ENCODE data around the gene CRTAP.
"Not testable (repeated sequence)": the region's sequence is repeated elsewhere in the genome, so short reads cannot be mapped to it uniquely, and the experiment has no call there.

Gene CRTAP

DNA sequence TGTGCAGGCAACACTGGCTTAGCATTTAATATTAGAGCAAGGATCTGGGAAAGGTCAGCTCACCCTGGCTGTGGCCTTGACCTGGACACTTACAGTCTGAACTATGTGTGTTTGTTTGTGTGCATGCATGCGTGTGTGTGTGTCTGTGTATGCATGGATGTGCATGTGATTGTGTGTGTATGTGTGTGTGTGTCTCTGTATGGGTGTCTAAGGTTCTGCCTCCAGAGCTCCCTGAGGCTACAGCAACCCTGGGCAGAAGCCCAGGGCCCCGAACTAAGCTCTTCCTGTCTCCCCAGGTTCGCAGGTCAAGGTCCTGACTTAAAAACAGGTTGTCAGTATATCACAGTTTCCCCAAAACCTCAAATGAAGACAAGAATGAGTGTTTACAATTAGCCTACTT is 53.5 kb downstream of the CRTAP start:
- no peak overlapping the region for H3K4me3 ChIP-seq (ENCODE audit: low read length)
- no peak for DNase-seq (ENCODE audit: low read depth, low spot score)

DNA sequence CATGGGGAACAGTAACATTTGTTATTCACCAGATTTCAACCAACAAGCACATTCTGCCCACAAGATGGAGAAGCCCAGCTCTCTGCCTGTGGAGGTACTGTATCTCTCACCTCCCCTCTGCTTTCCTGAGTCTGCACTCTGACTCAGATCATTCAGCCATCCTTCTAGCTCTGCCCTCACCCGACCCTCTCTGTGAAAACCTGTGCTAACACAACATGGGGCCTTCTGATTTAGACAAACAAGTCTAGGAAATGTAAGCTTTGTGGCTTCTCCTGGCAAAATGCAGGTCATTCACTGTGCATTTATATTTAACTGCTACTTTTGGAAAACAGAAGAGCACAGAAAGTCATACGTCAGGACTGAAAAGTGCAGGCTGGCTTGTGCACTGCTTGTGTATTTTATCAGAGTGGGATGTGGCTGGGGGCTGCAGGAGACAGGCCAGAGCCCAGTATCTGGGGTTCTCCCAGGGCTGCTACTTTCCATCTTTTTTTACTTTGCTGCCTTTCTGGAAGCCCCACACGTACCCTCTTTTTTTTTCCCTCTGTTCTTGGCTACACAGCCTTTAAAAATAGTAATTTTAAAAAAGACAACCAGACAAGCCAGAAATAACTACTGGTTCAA is 54.0 kb downstream of the CRTAP start:
- no peak for DNase-seq (ENCODE audit: low read depth, low spot score)
- no peak overlapping the region for H3K4me3 ChIP-seq (ENCODE audit: low read length)

DNA sequence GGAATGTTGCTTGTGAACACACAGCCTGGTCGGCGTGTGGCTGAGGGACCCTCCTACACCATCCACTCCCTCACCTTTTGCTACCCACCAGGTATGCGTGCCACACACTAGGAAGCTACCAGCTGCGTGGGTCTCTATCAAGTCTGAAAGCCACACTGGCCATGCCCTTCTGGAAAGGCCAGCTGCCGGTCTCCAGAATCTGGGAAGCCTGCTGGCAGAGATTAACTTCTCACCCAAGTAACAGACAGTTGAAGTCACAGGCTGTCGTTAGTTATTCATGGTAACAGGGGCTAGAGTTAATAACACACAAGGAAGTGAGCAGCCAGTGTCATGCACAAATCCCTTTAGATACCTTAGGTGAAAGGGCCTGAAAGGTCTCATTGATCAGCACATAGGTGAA is 56.7 kb downstream of the CRTAP start:
- no peak overlapping the region for H3K4me3 ChIP-seq (ENCODE audit: low read length)
- no peak for DNase-seq (ENCODE audit: low read depth, low spot score)

DNA sequence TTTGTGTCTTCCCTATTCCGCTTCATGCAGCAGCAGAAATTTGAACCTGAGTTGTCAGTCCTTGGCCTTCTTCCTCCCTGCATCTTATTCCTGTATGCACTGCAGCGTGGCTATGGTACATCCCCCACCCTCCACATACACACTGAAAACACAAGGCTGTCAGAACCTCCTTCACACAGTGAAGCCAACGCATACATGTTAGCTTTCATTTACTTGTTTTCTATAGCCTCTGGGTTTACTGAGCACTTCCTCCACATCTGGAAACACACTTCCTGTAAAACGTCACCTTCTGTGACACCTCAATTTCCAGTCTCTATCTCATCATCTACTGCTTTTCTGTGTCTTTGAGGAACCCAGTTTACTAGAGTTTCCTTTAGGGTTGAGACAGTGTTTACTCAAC is 57.8 kb downstream of the CRTAP start:
- H3K4me3 ChIP-seq (ENCODE audit: low read length) = no peak overlapping the region
- peak; percentile 45 for DNase-seq (ENCODE audit: low read depth, low spot score)

DNA sequence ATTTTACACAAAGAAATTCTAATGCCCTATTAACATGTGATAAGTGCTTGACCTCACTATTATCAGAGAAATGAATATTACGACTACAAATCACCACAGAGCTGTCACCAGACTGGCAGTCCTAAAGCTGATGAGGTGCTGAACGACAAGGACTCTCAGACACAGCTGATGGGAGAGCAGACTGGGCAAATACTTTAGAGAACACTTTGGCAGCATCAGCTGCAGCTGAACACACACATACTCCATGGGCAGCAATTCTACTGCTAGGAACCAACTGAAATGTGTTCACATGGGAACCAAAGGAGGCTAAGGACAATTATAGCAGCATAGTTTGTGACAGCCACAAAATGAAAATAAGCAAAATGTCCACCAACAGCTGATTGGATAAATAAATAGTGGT is 59.3 kb downstream of the CRTAP start:
- no peak for DNase-seq (ENCODE audit: low read depth, low spot score)
- H3K4me3 ChIP-seq (ENCODE audit: low read length) = no peak overlapping the region

GRCh38 chr3:33173672-33174071 is 59.9 kb downstream of the CRTAP start:
- DNase-seq (ENCODE audit: low read depth, low spot score) = no peak
- H3K4me3 ChIP-seq (ENCODE audit: low read length) = no peak overlapping the region

DNA sequence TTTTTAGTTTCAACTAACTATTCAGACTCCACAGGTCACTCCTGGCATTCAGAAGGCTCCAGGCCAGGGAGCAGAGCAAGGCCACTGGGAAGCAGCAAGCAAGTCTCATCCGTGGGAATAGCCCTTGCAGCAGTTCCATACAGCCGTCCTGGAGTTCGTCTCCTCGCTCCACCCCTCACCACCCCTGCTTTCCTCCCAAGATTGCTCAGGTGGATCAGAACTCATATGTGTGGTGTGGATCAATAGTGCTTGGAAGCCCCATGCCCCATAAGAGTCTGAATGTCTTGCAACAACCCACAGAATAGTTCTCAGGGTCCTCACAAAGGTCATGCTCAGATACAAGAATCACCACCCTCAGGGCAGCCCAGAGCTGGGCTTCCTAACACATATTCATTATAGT is 60.3 kb downstream of the CRTAP start:
- no peak overlapping the region for H3K4me3 ChIP-seq (ENCODE audit: low read length)
- no peak for DNase-seq (ENCODE audit: low read depth, low spot score)

- DNase-seq (ENCODE audit: low read depth, low spot score) = no peak
- no peak overlapping the region for H3K4me3 ChIP-seq (ENCODE audit: low read length)
These were observed 61.0 kb downstream of the CRTAP start for GRCh38 chr3:33174711-33175414.

GRCh38 chr3:33179132-33179531 is 65.3 kb downstream of the CRTAP start:
- H3K4me3 ChIP-seq (ENCODE audit: low read length) = no peak overlapping the region
- no peak for DNase-seq (ENCODE audit: low read depth, low spot score)

DNA sequence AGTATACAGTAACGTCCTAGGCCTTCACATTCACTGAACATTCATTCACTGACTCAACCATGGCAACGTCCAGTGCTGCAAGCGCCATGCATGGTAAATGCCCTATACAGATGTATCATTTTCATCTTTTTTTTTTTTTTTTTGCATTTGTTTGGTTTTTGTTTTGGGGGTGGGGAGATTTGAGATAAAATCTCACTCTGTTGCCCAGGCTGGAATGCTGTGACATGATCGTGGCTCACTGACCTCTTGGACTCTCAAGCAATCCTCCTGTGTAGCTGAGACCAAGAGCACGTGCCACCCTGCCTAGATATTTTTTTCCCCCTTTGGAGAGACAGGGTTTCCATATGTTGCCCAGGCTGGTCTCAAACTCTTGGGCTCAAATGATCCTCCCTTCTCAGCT is 67.4 kb downstream of the CRTAP start:
- H3K4me3 ChIP-seq (ENCODE audit: low read length) = no peak overlapping the region
- DNase-seq (ENCODE audit: low read depth, low spot score) = no peak

- H3K4me3 ChIP-seq (ENCODE audit: low read length); DNase-seq (ENCODE audit: low read depth, low spot score): not testable (repeated sequence)
These were observed 67.8 kb downstream of the CRTAP start for GRCh38 chr3:33181641-33182040.

GRCh38 chr3:33184863-33185262 is 71.0 kb downstream of the CRTAP start:
- no peak overlapping the region for H3K4me3 ChIP-seq (ENCODE audit: low read length)
- DNase-seq (ENCODE audit: low read depth, low spot score) = no peak

GRCh38 chr3:33186524-33187367 is 72.9 kb downstream of the CRTAP start:
- no peak overlapping the region for H3K4me3 ChIP-seq (ENCODE audit: low read length)

GRCh38 chr3:33187368-33187634 is 73.5 kb downstream of the CRTAP start:
- peak; percentile 62 for DNase-seq (ENCODE audit: low read depth, low spot score)
- no peak overlapping the region for H3K4me3 ChIP-seq (ENCODE audit: low read length)

More at GRCh38 chr3:33186524-33187367, 72.9 kb downstream of the CRTAP start:
- no peak for DNase-seq (ENCODE audit: low read depth, low spot score)

- no peak overlapping the region for H3K4me3 ChIP-seq (ENCODE audit: low read length)
- DNase-seq (ENCODE audit: low read depth, low spot score) = no peak
These were observed 80.5 kb downstream of the CRTAP start for GRCh38 chr3:33194303-33194702.

DNA sequence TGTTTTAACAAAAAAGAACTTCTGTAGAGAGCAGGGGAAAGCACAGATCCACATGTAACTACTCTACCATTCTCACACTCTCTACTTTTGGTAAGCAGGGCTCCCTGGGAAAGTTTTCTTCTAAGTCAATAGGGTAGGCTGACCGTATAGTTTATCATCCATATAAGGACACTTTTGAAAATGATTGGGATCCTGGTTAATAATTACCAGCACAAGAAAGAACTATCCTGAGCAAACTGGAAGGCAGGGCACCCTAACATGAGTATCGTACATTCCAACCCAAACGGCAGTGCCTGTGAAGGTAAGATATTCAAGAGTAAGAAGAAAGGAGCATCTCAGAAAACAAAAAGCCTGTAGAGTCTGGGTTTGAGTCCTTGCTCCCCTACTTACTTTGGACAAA is 82.7 kb downstream of the CRTAP start:
- no peak for DNase-seq (ENCODE audit: low read depth, low spot score)
- no peak overlapping the region for H3K4me3 ChIP-seq (ENCODE audit: low read length)

Measured in Jurkat, Clone E6-1 (cell line).